Iris pigment epithelial cell (primary cell): ENCODE data around the gene PLCH2.

Experiments used
- DNase-seq: peaks from one replicate; pipeline ENCODE4 v3.0.0-alpha.2; 2011; ENCODE audit warnings: low read depth

PLCH2 gene

DNA sequence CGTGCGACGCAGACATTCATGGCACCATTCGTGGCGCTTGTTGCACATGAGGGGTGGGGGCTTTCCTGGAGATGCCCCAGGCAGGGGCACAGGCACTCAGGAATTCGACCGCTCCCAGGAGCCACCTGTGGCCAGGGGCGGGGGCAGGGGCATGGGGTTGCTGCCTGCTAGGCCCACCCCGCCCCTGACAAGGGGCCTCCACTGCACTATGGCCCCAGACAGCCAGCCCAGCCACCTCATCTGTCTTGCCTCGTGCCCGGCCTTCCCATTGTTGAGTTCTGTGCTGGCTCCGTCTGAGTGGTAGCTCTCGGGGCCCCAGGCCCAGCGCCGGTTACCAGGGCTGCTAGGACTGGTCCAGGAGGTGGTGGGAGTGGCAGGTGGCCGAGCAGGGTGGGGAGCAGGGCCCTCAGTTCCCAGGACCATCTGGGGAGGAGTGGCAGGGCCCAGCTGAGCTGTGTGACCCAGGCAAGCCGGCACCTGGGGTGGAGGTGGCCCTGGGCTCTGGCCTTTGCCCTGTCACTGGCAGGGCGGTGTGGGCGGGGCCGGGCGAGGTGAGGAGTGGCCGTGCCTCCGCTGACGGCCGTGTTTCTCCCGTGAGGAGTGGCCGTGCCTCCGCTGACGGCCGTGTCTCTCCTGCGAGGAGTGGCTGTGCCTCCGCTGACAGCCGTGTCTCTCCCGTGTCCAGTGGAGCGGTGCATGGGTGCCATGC lies 1.9 kb downstream of the PLCH2 start:
- DNase-seq, result no peak

- DNase-seq, result no peak
Measured at GRCh38 chr1:2479186-2479585, 3.1 kb downstream of the PLCH2 start.

DNA sequence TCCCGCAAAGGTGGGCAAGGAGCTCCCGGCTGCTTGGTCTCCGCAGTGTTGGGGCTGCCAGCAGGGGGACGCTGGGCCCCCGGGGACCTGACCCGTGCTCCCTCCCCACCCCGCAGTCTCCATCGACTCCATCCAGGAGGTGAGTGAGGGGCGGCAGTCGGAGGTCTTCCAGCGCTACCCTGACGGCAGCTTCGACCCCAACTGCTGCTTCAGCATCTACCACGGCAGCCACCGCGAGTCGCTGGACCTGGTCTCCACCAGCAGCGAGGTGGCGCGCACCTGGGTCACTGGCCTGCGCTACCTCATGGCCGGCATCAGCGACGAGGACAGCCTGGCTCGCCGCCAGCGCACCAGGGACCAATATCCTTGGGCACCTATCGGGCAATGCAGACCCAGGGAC lies 3.5 kb downstream of the PLCH2 start:
- DNase-seq, result no peak

DNA sequence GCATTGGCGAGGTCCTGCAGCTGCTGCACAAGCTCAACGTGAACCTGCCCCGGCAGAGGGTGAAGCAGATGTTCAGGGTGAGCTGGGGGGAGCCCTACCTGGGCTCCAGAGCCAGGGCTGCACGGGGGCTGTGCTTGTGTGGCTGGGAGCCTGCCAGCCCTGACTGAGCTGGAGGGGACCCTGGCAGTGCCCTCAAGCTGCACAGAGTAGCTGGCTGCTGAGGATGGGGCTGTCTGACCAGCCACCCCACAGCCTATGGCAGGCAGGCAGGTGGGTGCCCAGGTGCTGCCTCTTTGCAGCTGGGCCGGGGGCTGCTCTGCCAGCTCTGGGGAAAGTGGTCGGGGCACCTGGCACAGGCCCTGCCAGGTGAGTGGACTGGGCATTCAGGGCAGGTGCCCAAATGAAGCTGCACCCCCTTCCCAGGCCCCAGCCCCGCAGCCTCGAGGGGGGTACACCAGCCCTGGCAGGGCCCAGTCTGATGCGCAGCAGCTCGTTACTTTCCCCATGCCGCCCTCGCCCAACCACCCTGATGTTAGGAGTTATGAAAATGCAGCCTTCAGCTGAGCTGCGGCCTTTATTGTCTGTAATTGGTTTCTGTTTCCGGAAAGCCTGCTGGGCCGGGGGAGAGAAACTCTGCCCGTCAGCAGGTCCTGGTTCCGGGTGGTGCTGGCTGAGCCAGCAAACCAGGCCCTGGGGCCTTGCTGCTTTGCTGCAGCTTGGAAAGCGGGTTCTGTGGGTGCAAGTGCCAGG lies 4.3 kb downstream of the PLCH2 start:
- DNase-seq, result no peak

DNA sequence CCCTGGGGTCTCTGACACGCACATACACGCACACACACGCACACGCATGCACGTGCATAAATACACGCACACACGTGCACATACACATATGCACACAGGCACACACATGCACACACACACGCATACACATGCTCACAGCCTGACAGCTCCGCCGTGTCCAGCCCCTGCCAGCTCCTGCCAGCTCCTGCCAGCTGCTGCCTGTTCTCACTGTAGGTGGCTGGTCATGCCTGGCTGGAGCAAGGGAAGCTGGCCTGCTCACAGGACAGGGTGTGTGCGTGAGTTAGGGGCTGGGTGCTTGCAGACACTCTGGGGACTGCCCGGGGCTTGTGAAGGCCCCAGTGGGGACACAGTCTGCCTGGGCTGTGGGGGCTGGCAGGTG lies 4.9 kb downstream of the PLCH2 start:
- DNase-seq, result no peak

DNA sequence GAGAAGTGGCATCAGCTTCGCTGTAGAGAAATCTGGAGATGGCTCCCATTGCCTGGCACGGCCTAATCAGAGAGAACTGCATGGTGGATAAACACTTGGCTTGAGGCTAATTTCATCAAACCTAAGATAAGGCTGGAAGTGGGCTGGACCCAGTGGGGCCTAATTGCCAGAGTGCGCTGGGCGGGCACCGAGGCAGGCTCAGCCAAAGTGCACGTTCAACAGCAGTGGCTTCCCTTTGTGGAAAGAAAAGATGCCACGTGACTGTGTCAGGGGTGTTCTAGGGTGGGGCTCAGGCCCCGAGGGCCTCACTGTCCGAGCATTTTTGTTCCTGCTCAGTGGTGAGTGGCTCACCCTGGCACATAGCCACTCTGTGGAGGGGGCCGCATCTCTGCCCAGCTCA lies 5.8 kb downstream of the PLCH2 start:
- DNase-seq, result no peak

DNA sequence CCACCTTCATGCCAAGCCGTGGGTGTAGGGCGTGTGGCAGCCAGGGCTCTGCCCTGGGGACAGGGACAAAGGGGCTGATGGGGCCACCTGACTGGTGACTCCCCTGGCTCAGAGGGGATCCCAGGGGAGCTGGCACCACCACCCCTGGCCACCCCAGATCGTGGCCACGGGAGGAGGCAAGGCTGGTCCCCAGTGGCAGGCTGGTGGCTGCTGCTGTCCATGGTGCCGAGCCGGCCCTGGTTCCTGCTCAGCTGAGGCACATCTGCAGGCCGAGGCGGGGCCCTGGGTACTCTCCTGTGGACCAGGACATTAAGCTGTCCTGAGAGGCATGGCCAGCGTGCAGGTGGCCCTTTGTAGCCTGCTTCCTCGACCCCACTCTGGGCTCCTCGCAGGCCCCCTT lies 6.5 kb downstream of the PLCH2 start:
- DNase-seq, result no peak

GRCh38 chr1:2483026-2483425 lies 6.9 kb downstream of the PLCH2 start:
- DNase-seq, result no peak

DNA sequence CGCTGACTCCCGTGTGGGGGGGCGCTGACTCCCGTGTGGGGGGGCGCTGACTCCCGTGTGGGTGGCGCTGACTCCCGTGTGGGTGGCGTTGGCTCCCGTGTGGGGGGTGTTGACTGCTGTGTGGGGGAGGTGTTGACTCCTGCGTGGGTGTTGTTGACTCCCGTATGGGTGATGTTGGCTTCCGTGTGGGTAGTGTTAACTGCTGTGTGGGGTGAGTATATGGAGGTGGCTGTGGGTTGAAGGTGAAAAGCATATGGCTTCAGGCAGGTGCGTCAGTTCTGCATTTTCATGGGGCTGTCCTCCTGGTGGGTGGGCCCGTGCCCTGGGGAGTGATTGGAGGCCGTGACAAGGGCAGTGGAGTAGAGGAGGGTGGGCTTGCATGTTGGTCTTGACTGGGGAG lies 7.9 kb downstream of the PLCH2 start:
- no peak for DNase-seq

DNA sequence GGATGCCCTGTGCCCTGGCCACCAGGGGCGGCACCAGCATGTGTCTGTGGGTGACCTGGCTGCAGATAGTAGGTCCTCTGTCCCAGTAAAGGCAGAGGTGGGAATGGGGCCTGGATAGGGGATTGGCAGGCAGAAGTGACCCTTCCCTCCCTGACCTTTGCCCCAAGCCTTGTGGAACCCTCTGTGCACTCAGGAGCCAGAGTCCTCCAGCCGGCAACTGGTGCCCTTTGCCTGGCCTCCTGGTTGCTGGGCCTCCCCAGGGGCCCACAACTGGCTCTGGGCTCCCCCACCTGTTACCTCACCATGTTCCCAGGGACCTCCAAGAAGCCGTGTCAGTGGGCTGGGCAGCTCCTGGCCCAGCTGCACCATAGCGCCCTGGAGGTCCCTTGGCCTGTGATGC lies 10.0 kb downstream of the PLCH2 start:
- no peak for DNase-seq

GRCh38 chr1:2486558-2486957 lies 10.5 kb downstream of the PLCH2 start:
- DNase-seq, result no peak

DNA sequence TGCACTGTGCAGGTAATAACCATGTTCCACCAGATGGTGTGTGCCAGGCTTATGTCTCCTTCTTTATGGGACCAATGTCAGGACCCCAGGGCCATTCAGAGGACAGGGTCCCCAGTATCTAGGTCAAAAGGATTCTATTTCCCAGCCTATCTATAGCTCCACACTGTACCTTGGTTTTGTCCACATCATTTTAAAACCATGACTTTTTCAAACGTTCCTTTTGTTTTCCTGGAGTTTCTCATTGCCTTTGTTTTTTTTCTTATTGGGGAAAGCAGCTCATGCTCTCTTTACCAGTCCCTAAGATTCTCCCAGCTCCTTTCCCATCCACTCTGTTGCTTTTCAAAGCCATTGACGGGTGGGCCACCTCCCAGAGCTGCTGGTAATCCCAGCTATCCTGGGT lies 12.6 kb downstream of the PLCH2 start:
- DNase-seq, result no peak

GRCh38 chr1:2489615-2490014 lies 13.5 kb downstream of the PLCH2 start:
- no peak for DNase-seq

DNA sequence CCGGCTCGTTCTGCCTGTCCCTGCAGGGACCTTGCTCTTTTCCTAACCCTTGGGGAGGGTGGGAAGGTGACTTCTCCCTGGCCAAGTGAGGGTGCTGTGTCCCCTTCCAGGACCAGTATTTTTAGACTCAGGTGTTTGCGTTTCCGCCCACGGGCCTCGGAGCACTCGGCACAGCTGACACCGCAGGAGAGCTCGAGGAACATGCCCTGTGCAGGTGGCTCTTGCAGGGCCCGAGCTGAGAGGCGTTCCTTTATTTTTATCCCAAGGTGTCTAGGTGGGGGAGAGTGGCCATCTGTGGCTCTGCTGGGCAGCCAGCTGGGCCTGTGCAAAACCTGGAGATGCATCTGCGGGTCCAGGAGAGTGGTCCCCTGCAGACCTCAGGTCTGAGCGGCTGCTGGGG lies 16.0 kb downstream of the PLCH2 start:
- DNase-seq, result no peak

DNA sequence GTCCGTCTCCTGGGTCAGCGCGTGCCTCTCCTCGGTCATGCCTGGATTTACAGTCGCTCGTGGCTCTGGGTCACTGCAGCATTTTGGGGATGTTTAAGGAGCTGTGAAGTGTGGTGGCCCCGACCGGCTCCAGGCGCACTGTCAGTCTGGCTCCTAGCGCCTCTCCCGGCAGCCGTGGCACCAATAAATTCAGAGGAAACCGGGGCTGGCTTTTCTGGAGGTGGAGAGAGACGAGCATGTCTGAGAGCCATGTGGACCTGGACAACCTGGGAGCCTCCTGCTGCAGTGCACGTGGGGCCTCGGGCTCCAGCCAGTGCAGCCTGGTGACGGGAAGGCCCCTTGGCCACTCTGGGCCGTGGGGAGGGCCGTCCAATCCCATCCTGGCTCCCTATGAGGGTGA lies 17.1 kb downstream of the PLCH2 start:
- no peak for DNase-seq

DNA sequence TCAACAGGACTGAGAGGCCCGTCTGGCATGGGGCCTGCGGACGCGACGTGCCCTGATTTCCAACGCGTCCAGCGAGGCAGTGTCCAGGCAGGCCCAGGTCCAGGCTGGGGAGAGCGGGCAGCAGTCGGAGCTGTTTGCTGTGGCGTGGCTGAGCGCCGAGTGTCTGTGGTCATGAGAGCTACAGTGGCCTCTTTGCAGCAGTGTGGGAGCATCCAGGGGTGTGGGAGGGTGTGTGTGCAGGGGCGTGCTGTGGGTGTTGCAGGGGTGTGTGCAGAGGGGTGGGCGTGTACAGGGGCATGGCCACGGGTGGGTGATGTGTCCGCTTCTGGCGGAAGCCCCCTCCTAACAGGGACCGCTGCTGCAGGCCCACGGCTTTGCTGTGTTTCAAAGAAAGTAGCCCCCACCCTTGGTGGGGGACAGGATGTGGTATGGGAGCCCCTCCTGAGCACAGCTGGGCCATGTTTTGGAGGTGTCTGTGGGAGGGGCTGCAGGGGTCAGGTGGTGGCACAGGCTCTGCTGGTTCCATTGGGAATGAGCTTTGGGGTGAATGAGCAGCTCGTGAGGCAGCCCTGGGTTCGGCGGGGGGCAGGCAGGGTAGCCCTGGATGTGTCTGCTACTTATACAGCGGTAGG lies 17.7 kb downstream of the PLCH2 start:
- no peak for DNase-seq

DNA sequence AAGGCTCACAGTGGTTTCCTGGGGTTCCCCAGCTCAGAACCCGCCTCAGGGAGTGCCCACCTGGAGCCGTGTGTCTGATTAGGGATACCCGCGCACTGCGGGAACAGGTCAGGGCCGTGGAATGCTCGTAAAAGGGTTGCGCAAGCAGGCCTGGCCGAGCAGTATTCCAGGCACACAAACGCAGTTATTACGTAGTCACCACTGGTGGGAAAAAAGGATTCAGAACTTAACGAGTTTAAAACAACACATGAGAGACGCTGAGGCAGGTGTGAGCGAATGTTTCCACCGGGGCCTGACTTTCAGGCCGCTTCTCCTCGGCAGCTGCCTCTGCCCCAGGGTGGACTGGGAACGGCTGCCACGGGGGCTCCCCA lies 18.2 kb downstream of the PLCH2 start:
- peak; percentile 53 for DNase-seq

DNA sequence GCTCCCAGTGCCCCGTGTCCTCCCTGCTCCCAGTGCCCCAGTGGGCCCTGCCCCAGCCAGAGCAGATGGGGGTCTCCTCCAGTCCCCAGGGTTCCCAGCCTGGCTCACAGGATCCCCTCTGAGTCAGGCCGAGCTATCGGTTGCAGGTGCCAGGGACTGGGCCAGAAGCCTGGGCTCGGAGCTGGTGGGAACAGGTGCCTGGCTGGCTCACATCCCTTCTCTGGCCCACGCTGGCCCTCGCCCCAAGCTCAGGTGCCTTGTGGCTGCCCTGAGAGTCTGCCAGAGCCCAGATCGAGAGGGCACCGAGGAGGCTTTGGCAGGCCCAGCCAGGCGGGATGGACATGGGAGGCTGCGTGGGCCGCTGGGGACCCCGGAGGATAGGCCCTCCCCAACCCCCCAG lies 18.9 kb downstream of the PLCH2 start:
- DNase-seq, result no peak

DNA sequence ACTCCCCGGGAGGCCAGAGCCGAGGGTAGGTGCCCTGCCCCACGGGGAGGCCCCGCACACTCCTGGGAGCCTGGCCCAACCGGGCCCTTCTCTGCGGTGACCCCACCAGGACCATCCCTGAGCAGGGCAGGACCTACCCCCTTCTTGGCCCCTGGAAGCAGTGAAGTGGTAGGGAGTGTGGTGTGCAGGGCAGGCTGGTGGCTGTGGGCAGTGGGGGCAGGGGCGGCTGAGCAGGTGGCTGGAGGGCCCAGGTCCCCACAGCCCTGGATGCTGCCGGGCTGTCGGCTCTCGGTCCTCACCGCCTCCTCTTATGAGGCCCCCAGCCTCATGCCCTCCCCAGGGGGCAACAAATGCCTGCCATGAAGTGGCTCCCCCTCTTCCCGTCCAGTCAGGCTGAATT lies 19.5 kb downstream of the PLCH2 start:
- DNase-seq, result no peak

GRCh38 chr1:2496087-2496622 lies 20.1 kb downstream of the PLCH2 start:
- DNase-seq, result no peak

- no peak for DNase-seq
Measured at GRCh38 chr1:2496746-2497145, 20.7 kb downstream of the PLCH2 start.

DNA sequence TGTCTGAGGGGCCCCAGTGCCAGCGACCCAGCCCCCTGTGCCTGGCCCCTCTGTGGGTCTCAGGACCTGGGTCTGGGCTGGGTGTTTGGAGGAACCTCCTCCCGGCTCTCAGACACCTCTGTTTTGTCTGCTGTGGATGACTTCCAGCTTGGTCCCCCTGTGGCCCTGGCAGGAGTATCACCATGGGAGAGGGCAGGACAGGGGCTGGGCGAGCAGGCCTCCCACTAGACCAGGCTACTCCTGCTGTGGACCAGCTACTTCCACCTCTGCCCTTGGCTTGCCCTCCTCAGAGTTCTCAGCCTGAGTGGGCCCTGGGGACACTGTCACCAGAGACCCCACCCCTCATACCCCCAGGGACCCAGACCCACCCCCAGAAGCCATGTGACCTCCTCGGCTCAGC lies 21.8 kb downstream of the PLCH2 start:
- DNase-seq, result no peak

- no peak for DNase-seq
Measured at GRCh38 chr1:2498648-2499047, 22.6 kb downstream of the PLCH2 start.
